ENCODE measurements around the gene IGSF3. TPM values are rescaled to one million over a fixed set of nuclear protein-coding genes. Genes with fewer than 3 reads are reported as not detected.

The IGSF3 gene
- total RNA-seq, 1 experiment from 2014 or later: 3.5 TPM

DNA sequence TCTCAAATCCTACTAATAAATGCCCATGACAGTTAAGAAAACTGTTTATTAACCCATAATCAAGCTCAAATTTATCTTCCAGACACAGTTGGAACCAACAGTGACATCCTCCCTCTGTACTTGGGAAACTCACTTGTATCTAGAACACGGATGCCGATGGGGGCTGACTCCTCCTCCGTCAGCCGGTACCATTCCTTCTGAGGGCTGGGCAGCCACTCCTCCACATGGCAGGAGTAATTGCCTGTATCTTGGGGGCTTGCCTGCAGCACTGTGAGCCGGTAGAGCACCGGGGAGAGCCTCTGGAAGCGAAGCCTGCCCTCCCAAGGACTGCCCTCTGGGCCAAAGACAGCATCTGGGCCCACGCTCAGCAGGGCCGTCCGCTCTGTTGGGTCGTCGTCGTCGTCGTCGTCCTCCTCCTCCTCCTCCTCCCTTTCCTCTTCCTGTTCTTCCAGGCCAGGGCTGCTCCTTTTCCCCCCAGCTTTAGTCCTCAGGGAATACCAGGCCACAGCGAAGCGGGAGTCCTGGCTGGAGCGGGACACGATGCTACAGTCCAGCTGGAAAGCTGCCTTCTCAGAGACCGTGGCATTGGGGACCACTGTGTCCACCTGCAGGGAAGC, 88.2 kb downstream of the IGSF3 start:
- no TSS peak for BruUV-seq (replicated peaks)
- Mint-ChIP-seq H3K4me1 (ENCODE audit: insufficient read depth, unreplicated experiment) (no peaks in the 10 kb centered on the region), H3K9me3 (ENCODE audit: unreplicated experiment) (no peaks in the 10 kb centered on the region), H3K27ac (ENCODE audit: low read depth, unreplicated experiment) (no peak overlapping the region), H3K27me3 (ENCODE audit: insufficient read depth, unreplicated experiment) (no peaks in the 10 kb centered on the region), H3K4me3 (ENCODE audit: unreplicated experiment) (no peak overlapping the region), H3K36me3 (ENCODE audit: insufficient read depth, unreplicated experiment) (peaks cover 6% of the 10 kb centered on the region)
- intact Hi-C loops (cut with micrococcal nuclease): loop anchor here (10.0 kb wide), 2 partner anchors 275 to 445 kb away; no protein-coding TSS in a partner anchor
- ChIA-PET POLR2A (no interaction called here), CTCF (interaction anchor here (0.6 to 0.7 kb wide), 2 partner anchors 16 to 158 kb away, joined by 3 to 4 read pairs; no protein-coding TSS in a partner anchor)
- DNase-seq (ENCODE audit: unreplicated experiment): no peak
- TF ChIP-seq, protein P1, sequence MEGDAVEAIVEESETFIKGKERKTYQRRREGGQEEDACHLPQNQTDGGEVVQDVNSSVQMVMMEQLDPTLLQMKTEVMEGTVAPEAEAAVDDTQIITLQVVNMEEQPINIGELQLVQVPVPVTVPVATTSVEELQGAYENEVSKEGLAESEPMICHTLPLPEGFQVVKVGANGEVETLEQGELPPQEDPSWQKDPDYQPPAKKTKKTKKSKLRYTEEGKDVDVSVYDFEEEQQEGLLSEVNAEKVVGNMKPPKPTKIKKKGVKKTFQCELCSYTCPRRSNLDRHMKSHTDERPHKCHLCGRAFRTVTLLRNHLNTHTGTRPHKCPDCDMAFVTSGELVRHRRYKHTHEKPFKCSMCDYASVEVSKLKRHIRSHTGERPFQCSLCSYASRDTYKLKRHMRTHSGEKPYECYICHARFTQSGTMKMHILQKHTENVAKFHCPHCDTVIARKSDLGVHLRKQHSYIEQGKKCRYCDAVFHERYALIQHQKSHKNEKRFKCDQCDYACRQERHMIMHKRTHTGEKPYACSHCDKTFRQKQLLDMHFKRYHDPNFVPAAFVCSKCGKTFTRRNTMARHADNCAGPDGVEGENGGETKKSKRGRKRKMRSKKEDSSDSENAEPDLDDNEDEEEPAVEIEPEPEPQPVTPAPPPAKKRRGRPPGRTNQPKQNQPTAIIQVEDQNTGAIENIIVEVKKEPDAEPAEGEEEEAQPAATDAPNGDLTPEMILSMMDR (IDR thresholded peaks at IDR 0.05; ENCODE audit: unreplicated experiment): no peak

DNA sequence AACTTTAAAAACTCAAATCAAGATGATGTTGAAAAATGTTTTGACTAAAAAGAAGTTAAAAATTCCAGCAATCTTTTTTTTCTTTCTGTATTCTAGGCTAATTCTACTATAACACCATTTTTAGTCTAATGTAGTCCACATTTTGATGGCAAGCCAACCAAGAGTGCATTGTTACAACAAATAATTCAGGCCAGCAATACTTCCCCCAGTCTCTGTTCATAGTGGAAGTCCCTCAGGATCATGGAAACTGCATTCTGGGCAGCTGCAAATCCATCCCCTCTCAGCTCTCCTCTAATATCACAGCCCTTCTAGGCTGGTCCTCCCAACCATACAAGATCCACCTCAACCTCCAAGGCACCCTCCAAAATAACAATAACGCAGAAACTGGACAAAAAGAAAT, 89.0 kb downstream of the IGSF3 start:
- DNase-seq (ENCODE audit: unreplicated experiment): no peak
- Mint-ChIP-seq H3K4me1 (ENCODE audit: insufficient read depth, unreplicated experiment) (no peaks in the 10 kb centered on the region), H3K9me3 (ENCODE audit: unreplicated experiment) (no peaks in the 10 kb centered on the region), H3K36me3 (ENCODE audit: insufficient read depth, unreplicated experiment) (peaks cover 6% of the 10 kb centered on the region), H3K27me3 (ENCODE audit: insufficient read depth, unreplicated experiment) (no peaks in the 10 kb centered on the region), H3K27ac (ENCODE audit: low read depth, unreplicated experiment) (no peak overlapping the region), H3K4me3 (ENCODE audit: unreplicated experiment) (no peak overlapping the region)
- BruUV-seq (replicated peaks): no TSS peak
- TF ChIP-seq, protein P1 (IDR thresholded peaks at IDR 0.05; ENCODE audit: unreplicated experiment): no peak
- intact Hi-C loops (cut with micrococcal nuclease): loop anchor here (10.0 kb wide), 2 partner anchors 276 to 444 kb away; no protein-coding TSS in a partner anchor
- ChIA-PET CTCF (interaction anchor here (0.6 to 0.7 kb wide), 2 partner anchors 17 to 159 kb away, joined by 3 to 4 read pairs; no protein-coding TSS in a partner anchor), POLR2A (no interaction called here)

DNA sequence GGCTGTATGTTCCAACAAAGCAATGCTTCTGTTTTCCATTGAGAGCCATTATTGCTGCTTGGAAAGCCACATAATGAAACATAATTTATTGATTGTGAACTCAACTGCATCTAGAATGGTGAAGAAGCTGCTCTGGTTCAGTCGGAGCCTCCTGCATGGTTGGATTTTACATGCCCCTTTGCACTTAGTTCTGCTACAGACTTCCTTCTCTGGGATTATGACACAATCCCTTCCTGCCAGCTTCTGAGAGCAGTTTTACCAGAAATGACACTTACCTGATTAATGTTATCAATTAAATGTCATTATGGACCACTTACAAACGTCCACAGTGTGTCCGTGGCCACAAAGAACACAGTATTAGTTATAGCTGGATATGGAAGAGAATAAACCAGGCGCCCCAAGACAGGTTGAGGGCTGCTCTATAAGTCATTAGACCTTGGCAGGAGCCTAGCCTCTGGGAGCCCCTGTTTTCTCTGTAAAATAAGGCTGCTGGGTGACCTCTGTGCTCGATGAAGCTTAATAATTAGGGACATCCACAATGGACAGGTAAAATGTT, 89.7 kb downstream of the IGSF3 start:
- H3K36me3 Mint-ChIP-seq (ENCODE audit: insufficient read depth, unreplicated experiment): peaks cover 6% of the 10 kb centered on the region
- BruUV-seq (replicated peaks): no TSS peak
- H3K27me3 Mint-ChIP-seq (ENCODE audit: insufficient read depth, unreplicated experiment): no peaks in the 10 kb centered on the region
- no peaks in the 10 kb centered on the region for H3K4me1 Mint-ChIP-seq (ENCODE audit: insufficient read depth, unreplicated experiment)
- H3K4me3 Mint-ChIP-seq (ENCODE audit: unreplicated experiment): no peak overlapping the region
- no peaks in the 10 kb centered on the region for H3K9me3 Mint-ChIP-seq (ENCODE audit: unreplicated experiment)
- TF ChIP-seq, protein P1 (IDR thresholded peaks at IDR 0.05; ENCODE audit: unreplicated experiment): no peak
- intact Hi-C loops (cut with micrococcal nuclease): loop anchor here (10.0 kb wide), 2 partner anchors 277 to 443 kb away; no protein-coding TSS in a partner anchor
- ChIA-PET CTCF (interaction anchor here (0.6 to 1.1 kb wide), 3 partner anchors 92 to 454 kb away, joined by 3 read pairs; no protein-coding TSS in a partner anchor), POLR2A (no interaction called here)
- DNase-seq (ENCODE audit: unreplicated experiment): no peak
- no peak overlapping the region for H3K27ac Mint-ChIP-seq (ENCODE audit: low read depth, unreplicated experiment)

GRCh38 chr1:116574581-116575291, 92.8 kb downstream of the IGSF3 start:
- peak; percentile 73 for DNase-seq (ENCODE audit: unreplicated experiment)
- intact Hi-C loops (cut with micrococcal nuclease): loop anchor here (1.0 to 10.0 kb wide), 9 partner anchors 22 to 485 kb away; no protein-coding TSS in a partner anchor
- TF ChIP-seq, protein P1 (IDR thresholded peaks at IDR 0.05; ENCODE audit: unreplicated experiment): peak; percentile 74
- ChIA-PET POLR2A (interaction anchor here (0.6 to 1.1 kb wide), 6 partner anchors 22 to 748 kb away, joined by 3 to 4 read pairs (median 3); no protein-coding TSS in a partner anchor), CTCF (interaction anchor here (0.6 to 4.0 kb wide), 31 partner anchors 9 to 1109 kb away, joined by 3 to 27 read pairs (median 3); no protein-coding TSS in a partner anchor)
- no TSS peak for BruUV-seq (replicated peaks)
- H3K27me3 Mint-ChIP-seq (ENCODE audit: insufficient read depth, unreplicated experiment): no peaks in the 10 kb centered on the region
- no peaks in the 10 kb centered on the region for H3K9me3 Mint-ChIP-seq (ENCODE audit: unreplicated experiment)
- peaks cover 9% of the 10 kb centered on the region for H3K4me1 Mint-ChIP-seq (ENCODE audit: insufficient read depth, unreplicated experiment)
- peaks cover 12% of the 10 kb centered on the region for H3K36me3 Mint-ChIP-seq (ENCODE audit: insufficient read depth, unreplicated experiment)
- no peak overlapping the region for H3K27ac Mint-ChIP-seq (ENCODE audit: low read depth, unreplicated experiment)
- H3K4me3 Mint-ChIP-seq (ENCODE audit: unreplicated experiment): no peak overlapping the region

Measured in MCF 10A (cell line).